K562 (cell line): Measurements from ENCODE around the gene POLR2H. TPM values are rescaled to one million over a fixed set of nuclear protein-coding genes. Genes with fewer than 3 reads are reported as not detected.

Experiments used
- E2F5 ChIP-seq: sonication (generic); formaldehyde crosslinking; IDR thresholded peaks from 2 replicates; pipeline ENCODE4 v1.8.0; 2022; ENCODE audit warnings: mild to moderate bottlenecking, missing genetic modification reagents
- JUND ChIP-seq, 2 experiments: IDR thresholded peaks; 2 replicates in 1 of 2; 3 replicates in 1 of 2; pipeline ENCODE4 v1.6.1; 2011; ENCODE audit warnings: borderline replicate concordance in 2 of 2, low read depth in 2 of 2, low read length in 2 of 2, improper control_type of control experiment in 1 of 2, missing biosample characterization in 1 of 2, missing genetic modification characterization in 1 of 2, missing genetic modification reagents in 1 of 2
- PBX2 ChIP-seq, 2 experiments: IDR thresholded peaks in 1 of 2; conservative IDR thresholded peaks in 1 of 2; 2 replicates each; pipeline ENCODE4 v1.6.1; 2016; ENCODE audit warnings: low read depth in 2 of 2, mild to moderate bottlenecking in 1 of 2, missing compliant biosample characterization in 1 of 2, missing genetic modification characterization in 1 of 2, moderate library complexity in 1 of 2
- PPARD ChIP-seq: fragments of 250-450 bp; sonication (Bioruptor Pico); IDR thresholded peaks from 2 replicates; pipeline ENCODE4 v1.8.0; 2022; ENCODE audit warnings: inconsistent platforms, mild to moderate bottlenecking, moderate library complexity
- REST ChIP-seq, 2 experiments: fragments of 450-650 bp; formaldehyde crosslinking in 1 of 2; IDR thresholded peaks; 2 replicates each; pipeline versions ENCODE4 v1.4.0 to v1.6.1; 2014 to 2020; ENCODE audit warnings: mild to moderate bottlenecking in 2 of 2, borderline replicate concordance in 1 of 2, low read depth in 1 of 2
- SRSF9 ChIP-seq: fragments of 200-400 bp; formaldehyde crosslinking; IDR thresholded peaks from 2 replicates; pipeline ENCODE4 v1.6.1; 2017; ENCODE audit warnings: low read depth, low read length, borderline replicate concordance
- TFAP4 ChIP-seq: sonication (generic); formaldehyde crosslinking; IDR thresholded peaks from 2 replicates; pipeline ENCODE4 v1.8.0; 2022; ENCODE audit warnings: missing genetic modification reagents, mild to moderate bottlenecking, moderate library complexity, borderline replicate concordance
- U2AF1 ChIP-seq: fragments of 200-400 bp; formaldehyde crosslinking; optimal IDR thresholded peaks from 2 replicates; pipeline ENCODE3; 2017; ENCODE audit warnings: mild to moderate bottlenecking, low read depth, low read length, moderate library complexity
- ZNF121 ChIP-seq: sonication (generic); formaldehyde crosslinking; conservative IDR thresholded peaks from 2 replicates; pipeline ENCODE4 v1.8.0; 2022; ENCODE audit warnings: missing genetic modification reagents
- ZNF282 ChIP-seq: sonication (generic); formaldehyde crosslinking; IDR thresholded peaks from 2 replicates; pipeline ENCODE4 v1.8.1; 2023; ENCODE audit warnings: missing genetic modification reagents
- polyA plus RNA-seq, 8 experiments: library from polyadenylated mRNA; depleted of rRNA in 4 of 8; stranded (reverse) in 5 of 8; unstranded in 3 of 8; fragments of >200 nt; fragmentation: Nextera tagmentation in 2 of 8; fragmentation: Illumina TruSeq in 1 of 8; extraction: Ambion mirVana in 2 of 8; extraction: Trizol in 1 of 8; gene quantifications; 2 replicates each; pipeline versions ENCODE4 v1.2.1 to v1.2.3, GENCODE V29; 2011 to 2014; ENCODE audit warnings: inconsistent platforms in 1 of 8, missing spikeins in 1 of 8
- total RNA-seq, 7 experiments: library from RNA; depleted of rRNA in 6 of 7; stranded (reverse); fragments of >200 nt in 6 of 7; fragmentation: Illumina TruSeq in 2 of 7; extraction: Trizol in 2 of 7; gene quantifications; 2 replicates each; pipeline versions ENCODE4 v1.2.1 to v1.2.3, GENCODE V29; 2011 to 2021; ENCODE audit warnings: low replicate concordance in 1 of 7

POLR2H gene
- total and polyA plus RNA-seq, 9 of the 15 experiments (the other 6 are each of a cell fraction or from before 2014, with no cell fraction given): 128 to 512 (median 220) TPM

- TF ChIP-seq REST (IDR thresholded peaks at IDR 0.05; ENCODE audit: borderline replicate concordance): peak; percentile 43; the same call in 1 of the 2 replicates
- no peak for TF ChIP-seq REST (CRISPR knock-in tag; IDR thresholded peaks at IDR 0.05; ENCODE audit: low read depth)
- no peak for TF ChIP-seq U2AF1
- no peak for TF ChIP-seq E2F5
- no peak for TF ChIP-seq ZNF282
- TF ChIP-seq ZNF121 (CRISPR knock-in tag): no peak
- TF ChIP-seq PPARD (CRISPR knock-in tag): no peak
- peak; percentile 48; the same call in 1 of the 2 replicates for TF ChIP-seq JUND (IDR thresholded peaks at IDR 0.05; ENCODE audit: borderline replicate concordance, low read depth, low read length)
- TF ChIP-seq JUND (tag; IDR thresholded peaks at IDR 0.05; ENCODE audit: borderline replicate concordance, low read depth, low read length): peak; percentile 25; the same call in 1 of the 3 replicates
- no peak for TF ChIP-seq SRSF9
- peak; percentile 99 for TF ChIP-seq TFAP4 (CRISPR knock-in tag)
- peak; percentile 72 for TF ChIP-seq PBX2 (CRISPR knock-in tag; IDR thresholded peaks at IDR 0.05; ENCODE audit: low read depth)
- peak; percentile 93 for TF ChIP-seq PBX2 (tag; conservative IDR thresholded peaks at IDR 0.05; ENCODE audit: low read depth)
These were observed 16.0 kb upstream of the POLR2H start (continued) for GRCh38 chr3:184345317-184346144.
